ENCODE measurements around the gene SF3A2.

DNA sequence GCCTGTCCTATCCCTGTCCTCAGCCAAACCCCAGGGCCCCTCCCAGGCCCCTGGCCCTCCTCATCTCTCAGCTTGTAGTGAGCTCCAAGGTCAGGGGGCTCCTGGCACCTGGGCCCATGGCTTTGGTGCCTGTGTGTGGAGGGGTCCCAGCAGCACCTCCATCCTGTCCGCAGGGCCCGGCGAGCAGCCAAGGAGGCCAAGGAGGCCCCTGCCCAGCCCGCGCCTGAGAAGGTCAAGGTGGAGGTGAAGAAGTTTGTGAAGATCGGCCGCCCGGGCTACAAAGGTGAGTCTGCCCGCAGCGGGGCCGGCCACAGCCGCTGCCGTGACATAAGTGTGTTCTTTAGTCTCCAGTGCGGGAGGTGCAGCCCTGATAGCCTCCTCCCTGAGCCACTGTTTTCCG, 8.6 kb downstream of the SF3A2 start:
- TF ChIP-seq, protein P1, sequence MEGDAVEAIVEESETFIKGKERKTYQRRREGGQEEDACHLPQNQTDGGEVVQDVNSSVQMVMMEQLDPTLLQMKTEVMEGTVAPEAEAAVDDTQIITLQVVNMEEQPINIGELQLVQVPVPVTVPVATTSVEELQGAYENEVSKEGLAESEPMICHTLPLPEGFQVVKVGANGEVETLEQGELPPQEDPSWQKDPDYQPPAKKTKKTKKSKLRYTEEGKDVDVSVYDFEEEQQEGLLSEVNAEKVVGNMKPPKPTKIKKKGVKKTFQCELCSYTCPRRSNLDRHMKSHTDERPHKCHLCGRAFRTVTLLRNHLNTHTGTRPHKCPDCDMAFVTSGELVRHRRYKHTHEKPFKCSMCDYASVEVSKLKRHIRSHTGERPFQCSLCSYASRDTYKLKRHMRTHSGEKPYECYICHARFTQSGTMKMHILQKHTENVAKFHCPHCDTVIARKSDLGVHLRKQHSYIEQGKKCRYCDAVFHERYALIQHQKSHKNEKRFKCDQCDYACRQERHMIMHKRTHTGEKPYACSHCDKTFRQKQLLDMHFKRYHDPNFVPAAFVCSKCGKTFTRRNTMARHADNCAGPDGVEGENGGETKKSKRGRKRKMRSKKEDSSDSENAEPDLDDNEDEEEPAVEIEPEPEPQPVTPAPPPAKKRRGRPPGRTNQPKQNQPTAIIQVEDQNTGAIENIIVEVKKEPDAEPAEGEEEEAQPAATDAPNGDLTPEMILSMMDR (IDR thresholded peaks at IDR 0.05), result no peak
- TF ChIP-seq POLR2A (IDR thresholded peaks at IDR 0.05), result no peak

Data from vagina (tissue), 2 donors.